H1 (cell line): ENCODE results near the gene PWP2. TPM values are rescaled to one million over a fixed set of nuclear protein-coding genes. Genes with fewer than 3 reads are reported as not detected.

Source experiments
- CTCF ChIA-PET: fragments of 300-600 bp; sonication (Branson Sonifier 250); formaldehyde crosslinking; loops from one replicate; lab custom pipeline; 2021; ENCODE audit not compliant: partially characterized antibody; lab: Charles Lee
- POLR2A ChIA-PET: fragments of 300-600 bp; sonication (Branson Sonifier 250); formaldehyde crosslinking; loops from one replicate; lab custom pipeline; 2021; ENCODE audit warnings: inconsistent platforms; ENCODE audit not compliant: partially characterized antibody; lab: Charles Lee
- DNase-seq, 2 experiments: peaks; one replicate each; pipeline versions ENCODE4 v3.0.0 to v3.0.0-alpha.2; 2010 to 2022; ENCODE audit warnings: low spot score in 2 of 2, low read depth in 1 of 2, mixed read lengths in 1 of 2
- FAIRE-seq: peaks from 2 replicates; lab custom pipeline; 2011; peaks lifted over from hg19 to GRCh38; lab: Jason Lieb, UNC
- H2AFZ ChIP-seq: 2 replicates; pipeline ENCODE4 v1.8.1; 2012; ENCODE audit warnings: low read length, inconsistent platforms
- H2AK5ac ChIP-seq: 2 replicates; pipeline ENCODE4 v1.6.1; 2013; ENCODE audit warnings: low read depth, low read length
- H2BK120ac ChIP-seq: replicated peaks from 2 replicates; pipeline ENCODE3; 2013; ENCODE audit warnings: low read depth, low read length, inconsistent platforms
- H2BK12ac ChIP-seq: 2 replicates; pipeline ENCODE4 v1.6.1; 2013; ENCODE audit warnings: low read depth, low read length
- H2BK15ac ChIP-seq: 2 replicates; pipeline ENCODE4 v1.6.1; 2013; ENCODE audit warnings: low read length
- H2BK20ac ChIP-seq: 2 replicates; pipeline ENCODE4 v1.6.1; 2013; ENCODE audit warnings: low read length
- H2BK5ac ChIP-seq: 2 replicates; pipeline ENCODE4 v1.6.1; 2013; ENCODE audit warnings: low read depth, low read length
- H3K14ac ChIP-seq: 2 replicates; pipeline ENCODE4 v1.6.1; 2013; ENCODE audit warnings: inconsistent platforms; ENCODE audit not compliant: insufficient read length
- H3K18ac ChIP-seq: 2 replicates; pipeline ENCODE4 v1.6.1; 2013; ENCODE audit warnings: low read length; ENCODE audit errors: extremely low read depth
- H3K23ac ChIP-seq: 2 replicates; pipeline ENCODE4 v1.6.1; 2013; ENCODE audit warnings: inconsistent platforms; ENCODE audit not compliant: insufficient read length
- H3K23me2 ChIP-seq: 2 replicates; pipeline ENCODE4 v1.6.1; 2013; ENCODE audit warnings: low read depth, low read length
- H3K27ac ChIP-seq: 2 replicates; pipeline ENCODE4 v1.6.1; 2011; ENCODE audit warnings: low read depth, low read length, inconsistent platforms
- H3K27me3 ChIP-seq, 4 experiments: replicated peaks in 1 of 4; 1 replicate in 1 of 4; 2 replicates in 3 of 4; pipeline versions ENCODE4 v1.6.1 to v1.8.1; 2011 to 2013; ENCODE audit warnings: low read length in 3 of 4, mild to moderate bottlenecking in 3 of 4, inconsistent platforms in 2 of 4, mixed read lengths in 2 of 4, moderate library complexity in 1 of 4; ENCODE audit not compliant: control insufficient read depth in 3 of 4, insufficient read depth in 3 of 4; ENCODE audit errors: extremely low read depth in 1 of 4
- H3K36me3 ChIP-seq, 4 experiments: 2 replicates each; pipeline versions ENCODE4 v1.6.1 to v1.8.1; 2011 to 2013; ENCODE audit warnings: mild to moderate bottlenecking in 4 of 4, low read length in 3 of 4, moderate library complexity in 2 of 4, control low read depth in 1 of 4, inconsistent platforms in 1 of 4; ENCODE audit not compliant: insufficient read depth in 4 of 4, control insufficient read depth in 2 of 4
- H3K4ac ChIP-seq: replicated peaks from 2 replicates; pipeline ENCODE3; 2013; ENCODE audit warnings: low read length, low read depth, mixed read lengths, inconsistent platforms; ENCODE audit not compliant: insufficient read length
- H3K4me1 ChIP-seq, 4 experiments: replicated peaks in 1 of 4; 1 replicate in 1 of 4; 2 replicates in 3 of 4; pipeline versions ENCODE4 v1.6.1 to v1.8.1; 2011 to 2013; ENCODE audit warnings: low read length in 3 of 4, inconsistent platforms in 2 of 4, mixed read lengths in 1 of 4; ENCODE audit not compliant: insufficient read depth in 4 of 4, control insufficient read depth in 3 of 4
- H3K4me2 ChIP-seq, 2 experiments: 2 replicates each; pipeline versions ENCODE4 v1.6.1 to v1.8.1; 2011 to 2013; ENCODE audit warnings: low read depth in 2 of 2, low read length in 2 of 2, control low read depth in 1 of 2, inconsistent platforms in 1 of 2, mild to moderate bottlenecking in 1 of 2; ENCODE audit not compliant: insufficient read depth in 1 of 2
- H3K4me3 ChIP-seq, 4 experiments: fragments of 200-600, 300-600 bp in 1 of 4; sonication (generic), shearing (Covaris generic), sonication (Bioruptor Twin) in 1 of 4; 2 replicates each; pipeline versions ENCODE4 v1.5.1 to v1.8.1; 2011 to 2016; ENCODE audit warnings: low read length in 4 of 4, low read depth in 3 of 4, control low read depth in 2 of 4, inconsistent platforms in 2 of 4, mild to moderate bottlenecking in 2 of 4, mixed read lengths in 1 of 4, moderate library complexity in 1 of 4; ENCODE audit not compliant: insufficient read depth in 2 of 4; ENCODE audit errors: extremely low read depth in 1 of 4
- H3K56ac ChIP-seq: replicated peaks from 2 replicates; pipeline ENCODE3; 2013; ENCODE audit warnings: low read depth, mild to moderate bottlenecking, mixed read lengths, low read length, inconsistent platforms; ENCODE audit not compliant: insufficient read length
- H3K79me1 ChIP-seq: 2 replicates; pipeline ENCODE4 v1.6.1; 2013; ENCODE audit warnings: low read depth, low read length, control low read depth
- H3K79me2 ChIP-seq, 2 experiments: 2 replicates each; pipeline versions ENCODE4 v1.6.1 to v1.8.1; 2012 to 2013; ENCODE audit warnings: low read length in 2 of 2, mild to moderate bottlenecking in 2 of 2, inconsistent platforms in 1 of 2; ENCODE audit not compliant: insufficient read depth in 2 of 2, control insufficient read depth in 1 of 2
- H3K9ac ChIP-seq, 4 experiments: replicated peaks in 1 of 4; 1 replicate in 1 of 4; 2 replicates in 3 of 4; pipeline versions ENCODE4 v1.6.1 to v1.8.1; 2011 to 2013; ENCODE audit warnings: low read depth in 3 of 4, low read length in 3 of 4, control low read depth in 2 of 4, mild to moderate bottlenecking in 2 of 4, moderate library complexity in 2 of 4, inconsistent platforms in 1 of 4; ENCODE audit errors: extremely low read depth in 1 of 4
- H3K9me3 ChIP-seq, 2 experiments: 2 replicates each; pipeline versions ENCODE4 v1.6.1 to v1.8.1; 2012 to 2013; ENCODE audit warnings: mild to moderate bottlenecking in 2 of 2, moderate library complexity in 2 of 2, control low read depth in 1 of 2, inconsistent platforms in 1 of 2, low read depth in 1 of 2, low read length in 1 of 2, mixed read lengths in 1 of 2; ENCODE audit not compliant: insufficient read depth in 2 of 2
- H4K20me1 ChIP-seq, 2 experiments: replicated peaks in 1 of 2; 2 replicates each; pipeline versions ENCODE3 to v1.8.1; 2011 to 2013; ENCODE audit warnings: inconsistent platforms in 2 of 2, low read length in 2 of 2, mild to moderate bottlenecking in 1 of 2; ENCODE audit not compliant: insufficient read depth in 2 of 2, control insufficient read depth in 1 of 2
- H4K5ac ChIP-seq: 2 replicates; pipeline ENCODE4 v1.6.1; 2013; ENCODE audit warnings: low read length, low read depth, mixed read lengths, inconsistent platforms; ENCODE audit not compliant: insufficient read length
- H4K8ac ChIP-seq: 2 replicates; pipeline ENCODE4 v1.8.0; 2013; ENCODE audit warnings: mild to moderate bottlenecking, moderate library complexity, low read length, inconsistent platforms; ENCODE audit not compliant: insufficient read depth; ENCODE audit errors: extremely low read depth
- H4K91ac ChIP-seq: replicated peaks from 2 replicates; pipeline ENCODE3; 2013; ENCODE audit warnings: low read length, mixed read lengths, inconsistent platforms; ENCODE audit not compliant: insufficient read length
- CTBP2 ChIP-seq: IDR thresholded peaks from 2 replicates; pipeline ENCODE4 v1.7.0; 2011; ENCODE audit warnings: borderline replicate concordance, mild to moderate bottlenecking, moderate library complexity, mixed read lengths, low read length; ENCODE audit not compliant: insufficient read depth, insufficient read length
- FOSL1 ChIP-seq: IDR thresholded peaks from 2 replicates; pipeline ENCODE4 v1.6.1; 2011; ENCODE audit warnings: mild to moderate bottlenecking, low read depth, low read length, moderate library complexity; ENCODE audit not compliant: insufficient read depth
- NRF1 ChIP-seq: IDR thresholded peaks from 2 replicates; pipeline ENCODE4 v1.6.1; 2011; ENCODE audit warnings: mild to moderate bottlenecking, low read depth, low read length, improper control_type of control experiment
- SP1 ChIP-seq: IDR thresholded peaks from 2 replicates; pipeline ENCODE4 v1.6.1; 2011; ENCODE audit warnings: low read depth, low read length
- WGBS, 2 experiments: shearing (Covaris generic) in 1 of 2; methylation state at CpG; one replicate each; pipeline versions ENCODE4 v1.1.6 to v1.1.7; 2013 to 2015; ENCODE audit warnings: low lambda C conversion rate in 2 of 2, mixed read lengths in 2 of 2, inconsistent platforms in 1 of 2, low coverage in 1 of 2, missing lambda C conversion rate in 1 of 2; ENCODE audit not compliant: insufficient replicate concordance in 2 of 2, insufficient coverage in 1 of 2, insufficient read length in 1 of 2; ENCODE audit errors: extremely low coverage in 1 of 2, missing lambda C conversion rate in 1 of 2; 5-methylcytosine and 5-hydroxymethylcytosine counted together
- polyA plus RNA-seq, 7 experiments: library from polyadenylated mRNA; depleted of rRNA in 3 of 7; stranded (reverse) in 5 of 7; unstranded in 2 of 7; fragments of >200 nt in 5 of 7; fragments of 200-250 nt in 2 of 7; gene quantifications; 1 replicate in 5 of 7; 2 replicates in 1 of 7; 4 replicates in 1 of 7; pipeline versions ENCODE4 v1.2.1 to v1.2.3, GENCODE V29; 2011 to 2013; ENCODE audit warnings: missing spikeins in 2 of 7, mixed read lengths in 2 of 7
- total RNA-seq: library from RNA; stranded (reverse); fragmentation: NEBNext Ultra II Directional; extraction: Animal tissue kit (Norgen Biotek cat#: 25700); gene quantifications from 2 replicates; pipeline ENCODE4 v1.2.1, GENCODE V29; 2021

PWP2 gene
- total and polyA plus RNA-seq, 2 of the 8 experiments (the other 6 are each of a cell fraction or from before 2014, with no cell fraction given), result 4.4 to 6.7 TPM

DNA sequence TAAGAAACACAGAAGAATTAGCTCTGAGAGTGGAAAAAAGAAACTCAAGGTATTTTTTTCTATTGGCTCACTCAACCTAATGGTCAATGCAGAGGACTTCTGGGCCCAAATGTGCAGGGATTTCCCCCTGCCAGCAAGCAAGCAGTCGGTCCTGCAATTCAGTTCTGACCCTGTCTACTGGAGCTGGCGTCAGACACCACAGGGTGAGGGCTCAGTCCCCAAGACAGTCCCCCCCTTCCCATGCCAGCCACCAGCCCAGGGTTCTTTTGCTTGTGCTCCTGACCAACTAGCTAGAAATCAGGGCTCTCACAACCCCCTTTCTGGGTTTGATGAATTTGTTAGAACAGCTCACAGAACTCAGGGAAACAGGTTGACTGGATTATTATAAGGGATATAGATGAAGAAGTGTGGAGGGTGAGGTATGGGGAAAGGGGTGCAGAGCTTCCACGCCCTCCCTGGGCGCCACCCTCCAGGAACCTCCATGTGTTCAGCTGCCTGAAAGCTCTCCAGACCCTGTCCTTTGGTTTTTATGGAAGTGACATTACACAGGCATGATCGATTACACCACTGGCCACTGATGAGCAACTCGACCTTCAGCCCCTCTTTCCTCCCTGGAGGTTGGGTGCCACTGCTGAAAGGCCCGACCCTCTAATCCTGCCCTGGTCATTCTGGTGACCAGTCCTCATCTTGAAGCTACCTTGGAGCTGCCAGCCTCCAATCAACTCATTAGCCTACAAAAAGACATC, 22.5 kb upstream of the PWP2 start:
- Histone ChIP-seq H3K27ac (no peak overlapping the region), H3K18ac (no peak overlapping the region), H3K27me3 (no peaks in the 10 kb centered on the region), H2BK15ac (no peak overlapping the region), H4K91ac (no peak overlapping the region), H3K14ac (no peak overlapping the region), H3K4me2 (no peak overlapping the region), H2AK5ac (no peak overlapping the region)
- no peak for TF ChIP-seq CTBP2
- no peak for TF ChIP-seq FOSL1
- no peak for TF ChIP-seq SP1
- no peak for TF ChIP-seq NRF1
- TF ChIP-seq, all 59 proteins: peak for 0
- H3K9me3 ChIP-seq, result no peaks in the 10 kb centered on the region
- peaks cover 6% of the 10 kb centered on the region for H3K79me1 ChIP-seq
- ChIA-PET POLR2A (no interaction called here), CTCF (interaction anchor here (1.5 to 3.8 kb wide), 3 partner anchors 11 to 71 kb away, joined by 3 to 14 read pairs (median 4); no protein-coding TSS in a partner anchor)
- H3K79me2 ChIP-seq, result no peaks in the 10 kb centered on the region
- H3K56ac ChIP-seq, result no peak overlapping the region
- H3K4ac ChIP-seq, result no peak overlapping the region
- no peaks in the 10 kb centered on the region for H3K4me1 ChIP-seq
- H3K23me2 ChIP-seq, result no peaks in the 10 kb centered on the region
- DNase-seq (no peak), FAIRE-seq (no peak)
- H4K5ac ChIP-seq, result no peak overlapping the region
- H2BK12ac ChIP-seq, result no peak overlapping the region
- no peak overlapping the region for H3K9ac ChIP-seq
- H3K23ac ChIP-seq, result no peak overlapping the region
- no peak overlapping the region for H4K8ac ChIP-seq
- 89% methylated on average over 7 of the region's 7 CpGs; no CpG with 5 or more reads in 1 of the 2 experiments for WGBS, 2 experiments
- no peak overlapping the region for H2BK5ac ChIP-seq
- H2AFZ ChIP-seq, result no peak overlapping the region
- H4K20me1 ChIP-seq, result peaks cover 0 to 10% of the 10 kb centered on the region in 2 experiments
- no peak overlapping the region for H2BK20ac ChIP-seq
- H3K4me3 ChIP-seq, result no peak overlapping the region
- H3K36me3 ChIP-seq, result peaks cover 9 to 62% (median 29%) of the 10 kb centered on the region in 4 experiments
- H2BK120ac ChIP-seq, result no peak overlapping the region
